Measurements from ENCODE around the gene CENPL. TPM values are rescaled to one million over a fixed set of nuclear protein-coding genes. Genes with fewer than 3 reads are reported as not detected.

The CENPL gene, protein sequence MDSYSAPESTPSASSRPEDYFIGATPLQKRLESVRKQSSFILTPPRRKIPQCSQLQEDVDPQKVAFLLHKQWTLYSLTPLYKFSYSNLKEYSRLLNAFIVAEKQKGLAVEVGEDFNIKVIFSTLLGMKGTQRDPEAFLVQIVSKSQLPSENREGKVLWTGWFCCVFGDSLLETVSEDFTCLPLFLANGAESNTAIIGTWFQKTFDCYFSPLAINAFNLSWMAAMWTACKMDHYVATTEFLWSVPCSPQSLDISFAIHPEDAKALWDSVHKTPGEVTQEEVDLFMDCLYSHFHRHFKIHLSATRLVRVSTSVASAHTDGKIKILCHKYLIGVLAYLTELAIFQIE
- total RNA-seq: 1 to 10 TPM in 4 of 6 donors, under 1 TPM in 2; 0.83 to 2.0 (median 1.5) TPM
- under 1 TPM; 0.73 to 0.80 TPM for polyA plus RNA-seq

DNA sequence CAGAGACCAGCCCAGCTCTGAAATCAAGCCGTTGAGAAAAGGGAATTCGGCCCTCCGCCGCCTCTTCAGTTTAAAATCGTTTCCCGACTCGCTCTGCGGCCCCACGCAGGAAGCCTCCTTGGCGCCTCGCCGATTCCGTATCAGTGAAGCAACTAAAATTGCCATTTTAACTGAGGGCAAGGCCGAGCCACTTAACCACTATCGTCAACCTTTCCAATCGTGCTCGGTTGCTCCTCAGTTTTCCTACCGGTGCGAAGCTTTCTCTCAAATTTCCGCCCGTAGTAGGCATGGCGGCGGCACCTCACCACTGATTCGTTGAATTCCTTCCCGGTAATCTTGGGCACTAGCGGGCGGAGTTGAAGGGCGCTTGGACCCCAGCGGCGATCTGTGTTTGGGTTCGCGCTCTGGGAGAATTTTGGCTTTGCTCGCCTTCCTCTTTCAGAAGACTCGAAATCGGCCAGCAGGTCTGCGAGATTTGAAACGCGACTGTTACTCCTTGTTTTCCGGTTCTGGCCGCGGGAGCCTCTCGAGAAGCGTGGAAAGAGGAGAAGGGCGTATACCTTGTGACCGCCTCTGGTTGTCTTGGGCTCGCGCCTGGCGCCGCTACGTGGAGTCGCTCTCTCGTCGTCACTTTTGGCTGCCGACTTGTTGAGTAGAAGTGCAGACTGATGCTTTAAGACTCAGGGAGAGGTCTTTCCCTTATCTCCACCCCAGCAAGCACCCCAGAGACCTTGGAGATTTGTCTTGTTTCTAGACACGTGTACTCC lies at the start of gene CENPL, which contains the start of gene DARS2:
Gene CENPL (minus strand): TSS at position 569 of the 767 bp plus-strand sequence. CDS start 13,584 bp downstream, outside the sequence.
Gene DARS2 (plus strand): TSS at position 359 of the 767 bp plus-strand sequence. CDS start 557 bp downstream, outside the sequence.
- Histone ChIP-seq H3K27me3 (no peaks in the 10 kb centered on the region), H3K9me3 (no peaks in the 10 kb centered on the region), H3K4me1 (peaks cover 0 to 5% (median 0%) of the 10 kb centered on the region in 3 donors), H3K27ac (peak within 1 kb of the TSS; percentile 66 to 91 (median 84)), H3K4me3 (peak within 1 kb of the TSS; percentile 33 to 78 (median 56)), H3K36me3 (no peaks in the 10 kb centered on the region)
- FAIRE-seq: peak; percentile 82
- intact Hi-C loops (cut with DNase I): no loop called here
- TF ChIP-seq CTCF (IDR thresholded peaks at IDR 0.05): no peak
- peak; percentile 95 to 97 (median 96) for DNase-seq
- ATAC-seq: peak; percentile 98 to 99 (median 98)
- 0% methylated on average over 54 to 55 of the region's 55 CpGs for WGBS, 2 donors

DNA sequence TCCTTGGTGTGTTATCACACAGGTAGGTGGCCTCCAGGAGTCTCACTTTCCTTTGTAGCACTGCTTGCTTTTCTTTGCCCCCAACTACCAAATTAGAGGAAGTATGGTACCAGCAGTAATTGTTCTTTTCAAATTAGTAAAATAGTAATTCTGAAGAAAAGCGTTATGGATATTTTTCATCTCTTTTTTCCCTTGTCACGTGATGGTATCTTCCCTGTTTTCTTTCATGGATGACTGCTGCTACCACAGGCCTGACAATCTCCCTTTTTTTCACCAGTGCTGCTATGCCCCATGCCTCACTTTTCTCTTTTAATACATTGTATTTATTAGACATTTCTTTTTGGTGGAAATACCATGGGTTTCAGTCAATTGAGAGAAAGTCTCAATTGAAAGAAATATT lies 46.8 kb upstream of the CENPL start:
- no peak for DNase-seq
- H3K4me3 ChIP-seq: no peak overlapping the region
- intact Hi-C loops (cut with DNase I): no loop called here
- no peak for TF ChIP-seq CTCF (IDR thresholded peaks at IDR 0.05)
- H3K27ac ChIP-seq: no peak overlapping the region
- WGBS, 2 donors: 64 to 84% methylated on average over 2 of the region's 2 CpGs
- no peaks in the 10 kb centered on the region for H3K27me3 ChIP-seq
- no peaks in the 10 kb centered on the region for H3K9me3 ChIP-seq
- no peak for FAIRE-seq
- H3K36me3 ChIP-seq: peaks cover 0 to under 1% (median 0%) of the 10 kb centered on the region in 3 donors
- no peak for ATAC-seq
- H3K4me1 ChIP-seq: peaks cover 0 to 14% (median 14%) of the 10 kb centered on the region in 3 donors

- Histone ChIP-seq H3K27me3 (no peaks in the 10 kb centered on the region), H3K4me3 (no peak overlapping the region), H3K36me3 (peaks cover 0 to 5% (median 0%) of the 10 kb centered on the region in 3 donors), H3K4me1 (peaks cover 0 to 15% (median 14%) of the 10 kb centered on the region in 3 donors), H3K9me3 (no peaks in the 10 kb centered on the region), H3K27ac (no peak overlapping the region)
- no peak for FAIRE-seq
- no peak for TF ChIP-seq CTCF (IDR thresholded peaks at IDR 0.05)
- 88 to 94% methylated on average over 5 of the region's 5 CpGs for WGBS, 2 donors
- no peak for DNase-seq
- intact Hi-C loops (cut with DNase I): no loop called here
- no peak for ATAC-seq
Observed at GRCh38 chr1:173871091-173871490, 46.4 kb upstream of the CENPL start.

- Histone ChIP-seq H3K27ac (peak overlapping the region; percentile 15 to 99 (median 96)), H3K9me3 (no peaks in the 10 kb centered on the region), H3K27me3 (no peaks in the 10 kb centered on the region), H3K4me3 (peak overlapping the region in 1 of 4 donors; percentile 1), H3K4me1 (peaks cover 5 to 20% (median 18%) of the 10 kb centered on the region in 3 donors), H3K36me3 (peaks cover 0 to 7% (median 6%) of the 10 kb centered on the region in 3 donors)
- ATAC-seq (no peak), FAIRE-seq (no peak), DNase-seq (peak in 4 of 6 donors; percentile 22 to 45 (median 34))
- TF ChIP-seq CTCF (IDR thresholded peaks at IDR 0.05): no peak
- WGBS, 2 donors: 68% methylated on average over 15 of the region's 15 CpGs
- intact Hi-C loops (cut with DNase I): no loop called here
Observed at GRCh38 chr1:173870252-173871075, 45.8 kb upstream of the CENPL start.

Measured in pancreas (tissue), 10 donors.